Measurements from ENCODE around the gene XBP1.

DNA sequence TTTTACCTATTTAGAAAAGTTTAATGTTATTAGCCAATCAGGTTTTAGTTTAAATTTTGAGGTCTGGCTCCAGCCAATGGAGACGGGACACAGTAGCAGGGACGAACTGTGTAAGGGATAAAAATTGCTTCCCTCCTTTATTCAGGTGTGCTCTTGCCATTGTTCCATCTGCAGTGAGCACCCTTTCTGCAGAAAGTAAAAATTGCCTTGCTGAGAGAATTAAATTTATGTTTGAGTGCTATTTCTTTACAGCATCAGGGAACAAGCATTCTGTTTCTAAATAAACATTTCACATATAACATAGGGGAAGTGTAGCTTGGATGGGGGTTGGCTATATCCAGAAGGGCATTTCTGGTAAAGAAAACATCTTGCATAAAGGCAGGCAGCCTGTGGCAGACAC is 46.6 kb upstream of the XBP1 start:
- TF ChIP-seq YY1 (IDR thresholded peaks at IDR 0.05; ENCODE audit: insufficient read depth, insufficient read length) (no peak), SUZ12 (IDR thresholded peaks at IDR 0.05; ENCODE audit: extremely low read depth, insufficient read depth, insufficient read length) (no peak)

Data from NT2/D1 (cell line).